HCT116 (cell line): ENCODE measurements around the gene GUCA2B. TPM values are rescaled to one million over a fixed set of nuclear protein-coding genes. Genes with fewer than 3 reads are reported as not detected.
A peak's percentile ranks its signal among the peaks of the same experiment; 100 is the strongest.

Experiments used
- ATAC-seq: fragments of 200-7000 bp; cut with Tn5 transposase; 2 replicates; pipeline ENCODE4 v1.9.1; 2020; ENCODE audit warnings: mild to moderate bottlenecking, moderate library complexity
- BruUV-seq: library from RNA; stranded (reverse); fragments of 400-500 nt; replicated peaks from 2 replicates; lab custom pipeline; 2021; lab: Mats Ljungman, UMichigan
- CTCF ChIA-PET: fragments of 300-600 bp; sonication (Branson Sonifier 250); formaldehyde crosslinking; loops from one replicate; lab custom pipeline; 2021; ENCODE audit warnings: antibody characterized with exemption; lab: Charles Lee
- POLR2A ChIA-PET: fragments of 300-600, 350-600 bp; sonication (Branson Sonifier 250); formaldehyde crosslinking; loops from one replicate; lab custom pipeline; 2021; ENCODE audit warnings: antibody characterized with exemption; lab: Charles Lee
- RAD21 ChIA-PET, 2 experiments: fragments of 300-600 bp; sonication (Branson Sonifier 250); formaldehyde crosslinking; loops; one replicate each; lab custom pipeline; 2023; ENCODE audit warnings: low total read pairs in 2 of 2; ENCODE audit not compliant: uncharacterized antibody in 2 of 2, unreplicated experiment in 2 of 2, low non-redundant PET in 1 of 2; lab: Charles Lee
- DNase-seq: peaks from one replicate; pipeline ENCODE4 v3.0.0-alpha.2; 2010; ENCODE audit warnings: low read depth, low spot score
- H2AFZ ChIP-seq: fragments of 200-600 bp; shearing (Covaris generic), sonication (generic); 2 replicates; pipeline ENCODE4 v1.6.1; 2017; ENCODE audit warnings: low read depth, mixed run types, mixed read lengths, antibody characterized with exemption, low read length; ENCODE audit not compliant: poor library complexity, severe bottlenecking
- H3K27ac ChIP-seq: 2 replicates; pipeline ENCODE4 v1.5.1; 2012; ENCODE audit warnings: low read depth, low read length
- H3K27me3 ChIP-seq: fragments of 200-600 bp; sonication (generic); 2 replicates; pipeline ENCODE4 v1.6.1; 2016; ENCODE audit warnings: mixed run types, low read length, mixed read lengths; ENCODE audit not compliant: insufficient read depth
- H3K36me3 ChIP-seq, 2 experiments: fragments of 200-500 bp in 1 of 2; fragments of 200-600 bp in 1 of 2; sonication (Bioruptor generic) in 1 of 2; sonication (generic) in 1 of 2; 2 replicates each; pipeline versions ENCODE4 v1.5.1 to v1.6.1; 2014 to 2016; ENCODE audit warnings: low read length in 2 of 2, inconsistent platforms in 1 of 2, mixed read lengths in 1 of 2, mixed run types in 1 of 2; ENCODE audit not compliant: insufficient read depth in 2 of 2, control insufficient read depth in 1 of 2
- H3K4me1 ChIP-seq, 2 experiments: fragments of 200-600 bp in 1 of 2; sonication (generic) in 1 of 2; 2 replicates each; pipeline versions ENCODE4 v1.5.1 to v1.6.1; 2012 to 2017; ENCODE audit warnings: low read length in 2 of 2, inconsistent platforms in 1 of 2, mild to moderate bottlenecking in 1 of 2, mixed read lengths in 1 of 2, mixed run types in 1 of 2, moderate library complexity in 1 of 2; ENCODE audit not compliant: insufficient read depth in 2 of 2, control insufficient read depth in 1 of 2
- H3K4me2 ChIP-seq: fragments of 200-600 bp; sonication (generic); 2 replicates; pipeline ENCODE4 v1.6.1; 2017; ENCODE audit warnings: mixed run types, low read length, mixed read lengths
- H3K4me3 ChIP-seq, 2 experiments: fragments of 200-600 bp in 1 of 2; sonication (generic) in 1 of 2; replicated peaks in 1 of 2; 2 replicates each; pipeline ENCODE4 v1.5.1; 2011 to 2016; ENCODE audit warnings: low read length in 2 of 2, control low read depth in 1 of 2, low read depth in 1 of 2, mild to moderate bottlenecking in 1 of 2, mixed read lengths in 1 of 2, mixed run types in 1 of 2
- H3K79me2 ChIP-seq: fragments of 200-600 bp; sonication (generic); 2 replicates; pipeline ENCODE4 v1.6.1; 2017; ENCODE audit warnings: mild to moderate bottlenecking, mixed run types, low read length, moderate library complexity, mixed read lengths; ENCODE audit not compliant: insufficient read depth
- H3K9ac ChIP-seq: fragments of 200-600 bp; sonication (generic); 2 replicates; pipeline ENCODE4 v1.6.1; 2016; ENCODE audit warnings: low read length, mixed read lengths
- H3K9me2 ChIP-seq: fragments of 200-600 bp; sonication (generic), shearing (Covaris generic); 2 replicates; pipeline ENCODE4 v1.6.1; 2017; ENCODE audit warnings: mixed run types, mild to moderate bottlenecking, moderate library complexity; ENCODE audit not compliant: insufficient read depth
- H3K9me3 ChIP-seq, 2 experiments: fragments of 200-500 bp in 1 of 2; fragments of 200-600 bp in 1 of 2; sonication (Bioruptor generic) in 1 of 2; sonication (generic) in 1 of 2; 2 replicates each; pipeline ENCODE4 v1.6.1; 2014 to 2017; ENCODE audit warnings: low read length in 2 of 2, mixed read lengths in 2 of 2, inconsistent platforms in 1 of 2, low read depth in 1 of 2, mild to moderate bottlenecking in 1 of 2, mixed run types in 1 of 2, moderate library complexity in 1 of 2; ENCODE audit not compliant: control insufficient read depth in 1 of 2, insufficient read depth in 1 of 2
- H4K20me1 ChIP-seq: fragments of 200-600 bp; sonication (generic), shearing (Covaris generic); 2 replicates; pipeline ENCODE4 v1.6.1; 2017; ENCODE audit warnings: mixed run types, mild to moderate bottlenecking, moderate library complexity; ENCODE audit not compliant: insufficient read depth
- ATF3 ChIP-seq: IDR thresholded peaks from 2 replicates; pipeline ENCODE4 v1.6.1; 2012
- CBX3 ChIP-seq: IDR thresholded peaks from 2 replicates; pipeline ENCODE4 v1.6.1; 2012; ENCODE audit warnings: low read depth
- CEBPB ChIP-seq: IDR thresholded peaks from 2 replicates; pipeline ENCODE4 v1.6.1; 2012; ENCODE audit warnings: low read depth
- EGR1 ChIP-seq: IDR thresholded peaks from 2 replicates; pipeline ENCODE4 v1.6.1; 2012; ENCODE audit warnings: low read depth
- ELF1 ChIP-seq: IDR thresholded peaks from 2 replicates; pipeline ENCODE4 v1.6.1; 2012; ENCODE audit warnings: low read depth, borderline replicate concordance
- EZH2phosphoT487 ChIP-seq: fragments of 200-600 bp; IDR thresholded peaks from 2 replicates; pipeline ENCODE4 v1.6.1; 2018; ENCODE audit warnings: antibody characterized with exemption, borderline replicate concordance
- FOSL1 ChIP-seq: IDR thresholded peaks from 2 replicates; pipeline ENCODE4 v1.6.1; 2012; ENCODE audit warnings: low read depth
- MAX ChIP-seq: IDR thresholded peaks from 2 replicates; pipeline ENCODE4 v1.6.1; 2012
- POLR2A ChIP-seq: IDR thresholded peaks from 2 replicates; pipeline ENCODE4 v1.7.0; 2011; ENCODE audit warnings: borderline replicate concordance; ENCODE audit not compliant: insufficient read depth, insufficient read length; ENCODE audit errors: extremely low read depth
- POLR2AphosphoS5 ChIP-seq: IDR thresholded peaks from 2 replicates; pipeline ENCODE4 v1.6.1; 2011; ENCODE audit warnings: mild to moderate bottlenecking, low read depth, low read length, moderate library complexity
- RAD21 ChIP-seq: IDR thresholded peaks from 2 replicates; pipeline ENCODE4 v1.6.1; 2012; ENCODE audit warnings: low read depth, mild to moderate bottlenecking
- REST ChIP-seq: IDR thresholded peaks from 2 replicates; pipeline ENCODE4 v1.6.1; 2012; ENCODE audit warnings: low read depth
- SIN3A ChIP-seq: IDR thresholded peaks from 2 replicates; pipeline ENCODE4 v1.6.1; 2012; ENCODE audit warnings: low read depth
- SRF ChIP-seq: IDR thresholded peaks from 2 replicates; pipeline ENCODE4 v1.6.1; 2012; ENCODE audit warnings: low read depth
- TCF7L2 ChIP-seq: IDR thresholded peaks from 2 replicates; pipeline ENCODE4 v1.7.0; 2011; ENCODE audit warnings: borderline replicate concordance, inconsistent platforms; ENCODE audit not compliant: insufficient read depth, insufficient read length; ENCODE audit errors: extremely low read depth
- ZFX ChIP-seq: fragments of 450-650 bp; IDR thresholded peaks from 2 replicates; pipeline ENCODE4 v1.6.1; 2017
- ZNF274 ChIP-seq: fragments of 200-500 bp; sonication (Bioruptor generic); IDR thresholded peaks from 2 replicates; pipeline ENCODE4 v1.6.1; 2014; ENCODE audit warnings: mild to moderate bottlenecking, low read depth, low read length, inconsistent platforms
- intact Hi-C: fragments of 100-400 bp; cut with micrococcal nuclease; formaldehyde crosslinking; loops from 2 replicates; pipeline ENCODE4 v1.10.0; 2022
- total RNA-seq: library from RNA; stranded (reverse); gene quantifications from one replicate; pipeline ENCODE4 v1.2.1, GENCODE V29; 2021; ENCODE audit not compliant: unreplicated experiment
- TF ChIP-seq, protein P1 (sequence below): IDR thresholded peaks from 2 replicates; pipeline ENCODE4 v1.6.1; 2011; ENCODE audit warnings: mild to moderate bottlenecking, low read length, moderate library complexity; ENCODE audit not compliant: insufficient replicate concordance; ENCODE audit errors: extremely low read depth
- TF ChIP-seq, protein P2 (sequence below), 3 experiments: fragments of 200-600 bp in 1 of 3; sonication (generic) in 1 of 3; IDR thresholded peaks in 2 of 3; conservative IDR thresholded peaks in 1 of 3; 2 replicates each; pipeline ENCODE4 v1.5.1; 2012 to 2017; ENCODE audit warnings: low read depth in 2 of 3, low read length in 2 of 3, antibody characterized with exemption in 1 of 3, borderline replicate concordance in 1 of 3, control low read depth in 1 of 3, mild to moderate bottlenecking in 1 of 3, mixed read lengths in 1 of 3, mixed run types in 1 of 3, moderate library complexity in 1 of 3; ENCODE audit not compliant: insufficient read depth in 1 of 3

GUCA2B gene
- total RNA-seq, 1 experiment from 2014 or later = not detected

DNA sequence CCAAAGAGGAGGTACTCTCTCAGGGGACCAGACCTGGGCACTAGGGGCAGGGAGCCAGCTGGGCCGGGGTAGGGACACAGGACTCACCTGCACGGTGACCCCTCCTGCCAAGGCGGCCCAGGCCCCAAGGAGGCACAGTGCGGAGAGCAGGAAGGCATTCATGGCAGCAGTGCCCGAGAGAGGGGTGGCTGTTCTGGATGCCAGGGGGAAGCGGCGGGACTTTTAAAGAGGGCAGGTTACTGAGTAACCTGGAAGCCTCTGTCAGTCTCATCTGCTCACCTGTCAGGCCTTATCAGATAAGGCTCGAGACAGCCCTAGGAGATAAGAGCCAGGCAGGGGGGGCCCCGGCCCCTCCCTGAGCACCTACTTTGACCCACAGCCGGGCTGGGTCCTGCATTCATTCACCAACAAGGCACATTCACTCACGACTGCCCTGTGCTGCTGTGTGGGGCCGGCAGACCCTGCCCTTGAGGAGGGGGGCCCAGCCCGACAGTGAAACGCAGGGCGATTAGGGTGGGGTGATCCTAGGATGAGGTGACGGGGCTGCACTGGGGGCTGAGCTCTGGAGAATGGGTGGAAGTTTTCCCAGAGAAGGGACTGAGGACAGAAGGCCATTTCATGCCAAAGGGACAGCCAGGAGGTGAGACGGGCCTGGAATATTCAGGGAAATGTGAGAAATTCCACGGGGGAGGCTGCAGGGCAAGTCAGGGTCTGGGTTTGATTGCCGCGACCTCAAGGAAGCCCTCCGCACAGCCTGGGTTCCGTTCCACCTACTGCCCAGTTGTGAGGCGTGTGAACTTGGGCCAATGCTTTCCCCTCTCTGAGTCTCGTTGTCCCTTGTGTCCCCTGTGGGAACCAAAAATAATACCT is 11.6 kb downstream of the GUCA2B start, which contains the start of gene GUCA2A:
GUCA2A (minus strand) TSS at position 195 of the 870 bp plus-strand sequence; CDS start at position 162, 33 bp downstream.
- ATAC-seq = no peak; the same call in 1 of the 2 replicates
- ChIA-PET CTCF (interaction anchor here (1.3 to 2.0 kb wide), 2 partner anchors 9 to 10 kb away, joined by 3 to 9 read pairs; no protein-coding TSS in a partner anchor), RAD21 (no interaction called here), POLR2A (no interaction called here)
- no peaks in the 10 kb centered on the region for H3K9me3 ChIP-seq
- no peaks in the 10 kb centered on the region for H3K27me3 ChIP-seq
- no peaks in the 10 kb centered on the region for H3K36me3 ChIP-seq
- H3K9ac ChIP-seq = no peak within 1 kb of the TSS
- no TSS peak for BruUV-seq
- peak within 1 kb of the TSS in 1 of 2 experiments; percentile 35; a peak in 2 of 4 replicates for H3K4me3 ChIP-seq
- H3K27ac ChIP-seq = peak within 1 kb of the TSS; percentile 45; the same call in 1 of the 2 replicates
- no peaks in the 10 kb centered on the region for H3K79me2 ChIP-seq
- TF ChIP-seq CEBPB (no peak), REST (no peak), SRF (no peak), FOSL1 (no peak), ELF1 (no peak), RAD21 (no peak), MAX (no peak), ZNF274 (no peak), TCF7L2 (no peak), ZFX (no peak), ATF3 (no peak), SIN3A (no peak), POLR2A (no peak), POLR2AphosphoS5 (no peak), EZH2phosphoT487 (no peak), CBX3 (no peak), EGR1 (no peak)
- TF ChIP-seq, protein P1, sequence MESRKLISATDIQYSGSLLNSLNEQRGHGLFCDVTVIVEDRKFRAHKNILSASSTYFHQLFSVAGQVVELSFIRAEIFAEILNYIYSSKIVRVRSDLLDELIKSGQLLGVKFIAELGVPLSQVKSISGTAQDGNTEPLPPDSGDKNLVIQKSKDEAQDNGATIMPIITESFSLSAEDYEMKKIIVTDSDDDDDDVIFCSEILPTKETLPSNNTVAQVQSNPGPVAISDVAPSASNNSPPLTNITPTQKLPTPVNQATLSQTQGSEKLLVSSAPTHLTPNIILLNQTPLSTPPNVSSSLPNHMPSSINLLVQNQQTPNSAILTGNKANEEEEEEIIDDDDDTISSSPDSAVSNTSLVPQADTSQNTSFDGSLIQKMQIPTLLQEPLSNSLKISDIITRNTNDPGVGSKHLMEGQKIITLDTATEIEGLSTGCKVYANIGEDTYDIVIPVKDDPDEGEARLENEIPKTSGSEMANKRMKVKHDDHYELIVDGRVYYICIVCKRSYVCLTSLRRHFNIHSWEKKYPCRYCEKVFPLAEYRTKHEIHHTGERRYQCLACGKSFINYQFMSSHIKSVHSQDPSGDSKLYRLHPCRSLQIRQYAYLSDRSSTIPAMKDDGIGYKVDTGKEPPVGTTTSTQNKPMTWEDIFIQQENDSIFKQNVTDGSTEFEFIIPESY = no peak
- TF ChIP-seq, protein P2, sequence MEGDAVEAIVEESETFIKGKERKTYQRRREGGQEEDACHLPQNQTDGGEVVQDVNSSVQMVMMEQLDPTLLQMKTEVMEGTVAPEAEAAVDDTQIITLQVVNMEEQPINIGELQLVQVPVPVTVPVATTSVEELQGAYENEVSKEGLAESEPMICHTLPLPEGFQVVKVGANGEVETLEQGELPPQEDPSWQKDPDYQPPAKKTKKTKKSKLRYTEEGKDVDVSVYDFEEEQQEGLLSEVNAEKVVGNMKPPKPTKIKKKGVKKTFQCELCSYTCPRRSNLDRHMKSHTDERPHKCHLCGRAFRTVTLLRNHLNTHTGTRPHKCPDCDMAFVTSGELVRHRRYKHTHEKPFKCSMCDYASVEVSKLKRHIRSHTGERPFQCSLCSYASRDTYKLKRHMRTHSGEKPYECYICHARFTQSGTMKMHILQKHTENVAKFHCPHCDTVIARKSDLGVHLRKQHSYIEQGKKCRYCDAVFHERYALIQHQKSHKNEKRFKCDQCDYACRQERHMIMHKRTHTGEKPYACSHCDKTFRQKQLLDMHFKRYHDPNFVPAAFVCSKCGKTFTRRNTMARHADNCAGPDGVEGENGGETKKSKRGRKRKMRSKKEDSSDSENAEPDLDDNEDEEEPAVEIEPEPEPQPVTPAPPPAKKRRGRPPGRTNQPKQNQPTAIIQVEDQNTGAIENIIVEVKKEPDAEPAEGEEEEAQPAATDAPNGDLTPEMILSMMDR (IDR thresholded peaks at IDR 0.05 in 2 of 3, conservative IDR thresholded peaks at IDR 0.05 in 1 of 3; ENCODE audit: borderline replicate concordance in 1 of 3, insufficient read depth in 1 of 3, low read depth in 2 of 3, low read length in 2 of 3) = no peak
- peak within 1 kb of the TSS; percentile 82 for H3K4me2 ChIP-seq
- no peak for DNase-seq
- no peaks in the 10 kb centered on the region for H3K9me2 ChIP-seq
- peak within 1 kb of the TSS; percentile 45 for H2AFZ ChIP-seq
- H4K20me1 ChIP-seq = no peaks in the 10 kb centered on the region
- intact Hi-C loops = no loop called here
- peaks cover 19 to 32% of the 10 kb centered on the region in 2 experiments for H3K4me1 ChIP-seq
